ENCODE measurements around the gene CNN1. TPM values are rescaled to one million over a fixed set of nuclear protein-coding genes. Genes with fewer than 3 reads are reported as not detected.

The CNN1 gene
- total and polyA plus RNA-seq, 2 of the 4 experiments (the other 2 are of a cell fraction): 102 to 196 TPM

GRCh38 chr19:11560404-11561051 is 21.9 kb downstream of the CNN1 start:
- no peak overlapping the region for H3K23ac ChIP-seq (ENCODE audit: low read depth, low read length)
- no peak overlapping the region for H3K56ac ChIP-seq (ENCODE audit: extremely low read depth, insufficient read depth, low read length)
- H2BK15ac ChIP-seq (ENCODE audit: low read depth, low read length): no peak overlapping the region
- H4K8ac ChIP-seq (ENCODE audit: low read depth in 2 of 2, low read length in 2 of 2): no peak overlapping the region
- peaks cover 8% of the 10 kb centered on the region; the same call in 1 of the 2 replicates for H3K9me1 ChIP-seq (ENCODE audit: insufficient read depth, low read length)
- no peak overlapping the region for H2BK20ac ChIP-seq (ENCODE audit: low read depth, low read length)
- H3K27ac ChIP-seq (ENCODE audit: insufficient read depth, low read length): no peak overlapping the region
- H2BK120ac ChIP-seq (ENCODE audit: low read depth, low read length): no peak overlapping the region
- DNase-seq (peak; percentile 84), ATAC-seq (ENCODE audit: low read depth) (peak; percentile 58)
- WGBS, 2 experiments (ENCODE audit: extremely low coverage in 2 of 2, insufficient read length in 1 of 2): 30% methylated on average over 2 of the region's 9 CpGs; no CpG with 5 or more reads in 1 of the 2 experiments
- no peak overlapping the region for H2BK5ac ChIP-seq (ENCODE audit: low read depth, low read length, poor library complexity, severe bottlenecking)
- no peak overlapping the region for H4K91ac ChIP-seq (ENCODE audit: insufficient read depth, low read depth, low read length)
- H3K4me1 ChIP-seq (ENCODE audit: control insufficient read depth, insufficient read depth, low read length): no peaks in the 10 kb centered on the region
- H3K9ac ChIP-seq (ENCODE audit: low read depth, low read length): no peak overlapping the region
- TF ChIP-seq RAD21 (IDR thresholded peaks at IDR 0.05; ENCODE audit: low read length) (peak; percentile 81), USF2 (IDR thresholded peaks at IDR 0.05; ENCODE audit: low read depth, low read length) (peak; percentile 17; the same call in 1 of the 2 replicates), FOS (IDR thresholded peaks at IDR 0.05; ENCODE audit: low read depth, low read length) (no peak), MXI1 (IDR thresholded peaks at IDR 0.05; ENCODE audit: borderline replicate concordance, low read depth, low read length) (no peak), SMC3 (IDR thresholded peaks at IDR 0.05; ENCODE audit: low read depth, low read length) (peak; percentile 66), CHD1 (IDR thresholded peaks at IDR 0.05; ENCODE audit: low read depth, low read length) (no peak), CTCF (conservative IDR thresholded peaks at IDR 0.05; ENCODE audit: low read depth, low read length) (peak; percentile 74), RCOR1 (IDR thresholded peaks at IDR 0.05; ENCODE audit: insufficient replicate concordance, low read length) (no peak)
- no peak overlapping the region for H3K14ac ChIP-seq (replicated peaks; ENCODE audit: low read depth, low read length)
- no peak overlapping the region for H2AK9ac ChIP-seq (replicated peaks; ENCODE audit: low read depth, low read length, poor library complexity)
- H3K4ac ChIP-seq (ENCODE audit: low read depth, low read length): no peak overlapping the region
- in situ Hi-C loops (cut with MboI; ENCODE audit: low sequenced_read_pairs): no loop called here
- H4K20me1 ChIP-seq (ENCODE audit: insufficient read depth, low read length): peaks cover 28% of the 10 kb centered on the region
- BruUV-seq (replicated peaks): no TSS peak
- H2AFZ ChIP-seq (replicated peaks; ENCODE audit: low read length, poor library complexity): no peak overlapping the region
- H3K18ac ChIP-seq (ENCODE audit: low read depth, low read length): no peak overlapping the region
- ChIA-PET CTCF (interaction anchor here (0.9 to 1.0 kb wide), 2 partner anchors 12 to 140 kb away, joined by 3 read pairs; no protein-coding TSS in a partner anchor), POLR2A (ENCODE audit: unreplicated experiment) (no interaction called here)
- intact Hi-C loops (cut with micrococcal nuclease): loop anchor here (2.0 kb wide), 1 partner anchor 26 kb away; no protein-coding TSS in a partner anchor
- no peak overlapping the region for H3K4me3 ChIP-seq (ENCODE audit: insufficient read depth, low read depth, low read length)
- dilution Hi-C loops (cut with HindIII; ENCODE audit: low sequenced_read_pairs, unreplicated experiment): no loop called here
- H4K5ac ChIP-seq (ENCODE audit: low read depth, low read length): no peak overlapping the region
- H3K9me3 ChIP-seq (ENCODE audit: control insufficient read depth, insufficient read depth, low read length): no peaks in the 10 kb centered on the region
- H3K27me3 ChIP-seq (ENCODE audit: control insufficient read depth, insufficient read depth, low read length): no peaks in the 10 kb centered on the region
- H2AK5ac ChIP-seq (ENCODE audit: low read depth, low read length): 0 out of 2 replicates have a peak overlapping the region, but pooled peaks have one; percentile 1
- peak overlapping the region; percentile 24; the same call in 1 of the 2 replicates for H3K4me2 ChIP-seq (ENCODE audit: low read depth, low read length)
- H3K36me3 ChIP-seq (ENCODE audit: control insufficient read depth, insufficient read depth, low read length): peaks cover 4% of the 10 kb centered on the region
- H3K79me1 ChIP-seq (ENCODE audit: low read depth in 1 of 2, low read length in 2 of 2): peaks cover 6 to 40% of the 10 kb centered on the region in 2 experiments

Data from IMR-90 (cell line).